Neural crest cell (in vitro differentiated cells): ENCODE data around the gene TP73. TPM values are rescaled to one million over a fixed set of nuclear protein-coding genes. Genes with fewer than 3 reads are reported as not detected.
"Not testable (repeated sequence)": the region's sequence is repeated elsewhere in the genome, so short reads cannot be mapped to it uniquely, and the experiment has no call there.

Experiments used
- DNase-seq: peaks from one replicate; pipeline ENCODE4 v3.0.0; 2021; ENCODE audit warnings: low read depth, mixed read lengths, low spot score
- H3K27ac Mint-ChIP-seq: one replicate; pipeline ENCODE4 v1.8.0; 2021; ENCODE audit warnings: mild to moderate bottlenecking, mixed read lengths; ENCODE audit not compliant: unreplicated experiment
- H3K27me3 Mint-ChIP-seq: 2 replicates; pipeline ENCODE4 v1.8.0; 2021; ENCODE audit warnings: low read depth, mild to moderate bottlenecking, mixed read lengths
- H3K36me3 Mint-ChIP-seq: 2 replicates; pipeline ENCODE4 v1.8.0; 2021; ENCODE audit warnings: low read depth, mild to moderate bottlenecking, mixed read lengths
- H3K4me1 Mint-ChIP-seq: 2 replicates; pipeline ENCODE4 v1.8.0; 2021; ENCODE audit warnings: mixed read lengths
- H3K4me3 Mint-ChIP-seq: one replicate; pipeline ENCODE4 v1.8.0; 2021; ENCODE audit warnings: mild to moderate bottlenecking, mixed read lengths
- H3K9me3 Mint-ChIP-seq: 2 replicates; pipeline ENCODE4 v1.8.0; 2021; ENCODE audit warnings: mixed read lengths
- CTCF ChIP-seq: fragments of 200-600 bp; sonication (generic); conservative IDR thresholded peaks from 2 replicates; pipeline ENCODE4 v1.5.0; 2021; ENCODE audit warnings: antibody characterized with exemption, mild to moderate bottlenecking
- total RNA-seq: library from RNA; stranded (reverse); gene quantifications from 2 replicates; pipeline ENCODE4 v1.2.1, GENCODE V29; 2021

Gene TP73
- total RNA-seq, 1 donor from 2014 or later = 1.5 TPM

GRCh38 chr1:3617806-3618345, 34.4 kb upstream of the TP73 start:
- Mint-ChIP-seq H3K27ac (no peak overlapping the region), H3K36me3 (no peaks in the 10 kb centered on the region), H3K4me1 (peaks cover 16% of the 10 kb centered on the region), H3K9me3 (no peaks in the 10 kb centered on the region), H3K4me3 (no peak overlapping the region), H3K27me3 (peaks cover 38% of the 10 kb centered on the region)
- no peak for TF ChIP-seq CTCF
- DNase-seq = no peak

- H3K36me3 Mint-ChIP-seq = no peaks in the 10 kb centered on the region
- no peak for TF ChIP-seq CTCF
- DNase-seq = no peak
- no peak overlapping the region for H3K4me3 Mint-ChIP-seq
- peaks cover 17% of the 10 kb centered on the region for H3K4me1 Mint-ChIP-seq
- H3K9me3 Mint-ChIP-seq = no peaks in the 10 kb centered on the region
- H3K27me3 Mint-ChIP-seq = peaks cover 33% of the 10 kb centered on the region
- no peak overlapping the region for H3K27ac Mint-ChIP-seq
Observed at GRCh38 chr1:3618531-3618880, 33.8 kb upstream of the TP73 start.

- H3K4me3 Mint-ChIP-seq = peak overlapping the region; percentile 77
- peaks cover 23% of the 10 kb centered on the region for H3K4me1 Mint-ChIP-seq
- H3K36me3 Mint-ChIP-seq = no peaks in the 10 kb centered on the region
- H3K27me3 Mint-ChIP-seq = peaks cover 32% of the 10 kb centered on the region
- DNase-seq = peak; percentile 79
- peak; percentile 88 for TF ChIP-seq CTCF
- no peak overlapping the region for H3K27ac Mint-ChIP-seq
- H3K9me3 Mint-ChIP-seq = no peaks in the 10 kb centered on the region
Observed at GRCh38 chr1:3618881-3619671, 33.2 kb upstream of the TP73 start.

GRCh38 chr1:3620708-3621107, 31.6 kb upstream of the TP73 start:
- Mint-ChIP-seq H3K4me3 (peak overlapping the region; percentile 56), H3K4me1 (peaks cover 22% of the 10 kb centered on the region), H3K27me3 (peaks cover 20% of the 10 kb centered on the region), H3K27ac (no peak overlapping the region), H3K36me3 (no peaks in the 10 kb centered on the region), H3K9me3 (no peaks in the 10 kb centered on the region)
- TF ChIP-seq CTCF = no peak
- DNase-seq = no peak

GRCh38 chr1:3621151-3621671, 31.1 kb upstream of the TP73 start:
- Mint-ChIP-seq H3K4me3 (peak overlapping the region; percentile 83), H3K4me1 (peaks cover 27% of the 10 kb centered on the region), H3K27me3 (peaks cover 17% of the 10 kb centered on the region)
- DNase-seq, H3K36me3 Mint-ChIP-seq, H3K9me3 Mint-ChIP-seq, H3K27ac Mint-ChIP-seq: not testable (repeated sequence)
- peak; percentile 68 for TF ChIP-seq CTCF

GRCh38 chr1:3622102-3622501, 30.2 kb upstream of the TP73 start:
- Mint-ChIP-seq H3K27ac (peak overlapping the region; percentile 91), H3K4me3 (peak overlapping the region; percentile 83), H3K27me3 (peaks cover 17% of the 10 kb centered on the region), H3K4me1 (peaks cover 27% of the 10 kb centered on the region)
- H3K36me3 Mint-ChIP-seq, DNase-seq, H3K9me3 Mint-ChIP-seq: not testable (repeated sequence)
